H1 (cell line): ENCODE data around the gene TTC31. TPM values are rescaled to one million over a fixed set of nuclear protein-coding genes. Genes with fewer than 3 reads are reported as not detected.

ENCODE experiments used
- ASH2L ChIP-seq: fragments of 200-600, 300-600 bp; sonication (generic); IDR thresholded peaks from one replicate; pipeline ENCODE4 v1.7.1; 2017; ENCODE audit warnings: low read length
- BACH1 ChIP-seq: IDR thresholded peaks from 2 replicates; pipeline ENCODE4 v1.6.1; 2012; ENCODE audit warnings: low read length, improper control_type of control experiment
- CBX5 ChIP-seq: fragments of 300-800, 300-1000 bp; sonication (generic); IDR thresholded peaks from 2 replicates; pipeline ENCODE4 v1.7.1; 2016; ENCODE audit warnings: antibody characterized with exemption, low read length, low read depth
- CHD2 ChIP-seq: IDR thresholded peaks from 2 replicates; pipeline ENCODE4 v1.6.1; 2012; ENCODE audit warnings: low read length, improper control_type of control experiment
- CREB1 ChIP-seq: IDR thresholded peaks from 2 replicates; pipeline ENCODE4 v1.6.1; 2012; ENCODE audit warnings: inconsistent platforms
- E2F6 ChIP-seq: IDR thresholded peaks from 2 replicates; pipeline ENCODE4 v1.6.1; 2012; ENCODE audit warnings: inconsistent platforms
- EZH2 ChIP-seq: fragments of 200-600 bp; sonication (generic); IDR thresholded peaks from 2 replicates; pipeline ENCODE4 v1.7.1; 2012; ENCODE audit warnings: low read depth, mild to moderate bottlenecking, moderate library complexity, low read length, inconsistent platforms; ENCODE audit not compliant: severe bottlenecking
- GABPA ChIP-seq: IDR thresholded peaks from 2 replicates; pipeline ENCODE4 v1.6.1; 2011; ENCODE audit warnings: mild to moderate bottlenecking, low read length, moderate library complexity, borderline replicate concordance; ENCODE audit not compliant: insufficient read depth
- KDM1A ChIP-seq: fragments of 200-600, 300-600 bp; sonication (generic); IDR thresholded peaks from 2 replicates; pipeline ENCODE4 v1.7.1; 2016; ENCODE audit warnings: mild to moderate bottlenecking, low read length, borderline replicate concordance
- NANOG ChIP-seq: IDR thresholded peaks from 2 replicates; pipeline ENCODE4 v1.6.1; 2011; ENCODE audit warnings: low read length, low read depth, mild to moderate bottlenecking, inconsistent platforms; ENCODE audit not compliant: insufficient read depth, poor library complexity, severe bottlenecking
- POLR2A ChIP-seq, 2 experiments: IDR thresholded peaks; 1 replicate in 1 of 2; 2 replicates in 1 of 2; pipeline ENCODE4 v1.6.1; 2011; ENCODE audit warnings: low read depth in 2 of 2, low read length in 2 of 2, mild to moderate bottlenecking in 2 of 2; ENCODE audit errors: control extremely low read depth in 1 of 2
- RAD21 ChIP-seq, 2 experiments: IDR thresholded peaks in 1 of 2; conservative IDR thresholded peaks in 1 of 2; 2 replicates each; pipeline ENCODE4 v1.6.1; 2011; ENCODE audit warnings: low read depth in 2 of 2, low read length in 2 of 2, improper control_type of control experiment in 1 of 2, inconsistent platforms in 1 of 2, mild to moderate bottlenecking in 1 of 2, moderate library complexity in 1 of 2
- RBBP5 ChIP-seq: IDR thresholded peaks from 2 replicates; pipeline ENCODE4 v1.7.1; 2012; ENCODE audit warnings: low read depth, mild to moderate bottlenecking, inconsistent platforms, low read length, moderate library complexity, borderline replicate concordance
- RFX5 ChIP-seq: IDR thresholded peaks from 2 replicates; pipeline ENCODE4 v1.6.1; 2011; ENCODE audit warnings: low read depth, low read length, improper control_type of control experiment, borderline replicate concordance
- SIX5 ChIP-seq: IDR thresholded peaks from 2 replicates; pipeline ENCODE4 v1.6.1; 2011; ENCODE audit warnings: mild to moderate bottlenecking, low read depth, low read length
- SP2 ChIP-seq: IDR thresholded peaks from 2 replicates; pipeline ENCODE4 v1.6.1; 2012; ENCODE audit warnings: mild to moderate bottlenecking, low read length, inconsistent platforms
- SP4 ChIP-seq: IDR thresholded peaks from 2 replicates; pipeline ENCODE4 v1.6.1; 2012; ENCODE audit warnings: low read length, inconsistent platforms
- TBP ChIP-seq: IDR thresholded peaks from 2 replicates; pipeline ENCODE4 v1.6.1; 2011; ENCODE audit warnings: low read depth, low read length, improper control_type of control experiment
- ZNF274 ChIP-seq: IDR thresholded peaks from 2 replicates; pipeline ENCODE4 v1.7.0; 2012; ENCODE audit warnings: low read length, borderline replicate concordance; ENCODE audit errors: extremely low read depth
- polyA plus RNA-seq, 7 experiments: library from polyadenylated mRNA; depleted of rRNA in 3 of 7; stranded (reverse) in 5 of 7; unstranded in 2 of 7; fragments of >200 nt in 5 of 7; fragments of 200-250 nt in 2 of 7; gene quantifications; 1 replicate in 5 of 7; 2 replicates in 1 of 7; 4 replicates in 1 of 7; pipeline versions ENCODE4 v1.2.1 to v1.2.3, GENCODE V29; 2011 to 2013; ENCODE audit warnings: missing spikeins in 2 of 7, mixed read lengths in 2 of 7
- total RNA-seq: library from RNA; stranded (reverse); fragmentation: NEBNext Ultra II Directional; extraction: Animal tissue kit (Norgen Biotek cat#: 25700); gene quantifications from 2 replicates; pipeline ENCODE4 v1.2.1, GENCODE V29; 2021

TTC31 gene
- total and polyA plus RNA-seq, 2 of the 8 experiments (the other 6 are each of a cell fraction or from before 2014, with no cell fraction given): 28.8 to 29.9 TPM

GRCh38 chr2:74482801-74483674, at the start of gene TTC31, which contains the start of gene CCDC142 (continued):
- peak in 1 of 2 experiments; percentile 91; a peak in 2 of 3 replicates for TF ChIP-seq POLR2A (IDR thresholded peaks at IDR 0.05; ENCODE audit: control extremely low read depth in 1 of 2, low read depth in 2 of 2, low read length in 2 of 2)
- no peak for TF ChIP-seq BACH1
- TF ChIP-seq TBP: peak; percentile 68
- TF ChIP-seq SP4: 0 out of 2 replicates have a peak, but pooled peaks have one; percentile 63
- peak; percentile 52 for TF ChIP-seq E2F6
- no peak for TF ChIP-seq SP2
- TF ChIP-seq KDM1A: no peak
- peak; percentile 63 for TF ChIP-seq CHD2
- peak; percentile 84 for TF ChIP-seq ASH2L
- TF ChIP-seq CREB1: peak; percentile 71
- TF ChIP-seq RAD21 (IDR thresholded peaks at IDR 0.05 in 1 of 2, conservative IDR thresholded peaks at IDR 0.05 in 1 of 2; ENCODE audit: low read depth in 2 of 2, low read length in 2 of 2): peak; percentile 79 to 85
- TF ChIP-seq EZH2: no peak
- TF ChIP-seq RFX5: no peak
- peak; percentile 80 for TF ChIP-seq GABPA
- TF ChIP-seq RBBP5: no peak
- TF ChIP-seq ZNF274: no peak
- peak; percentile 44 for TF ChIP-seq SIX5
- TF ChIP-seq NANOG: peak; percentile 96
- no peak for TF ChIP-seq CBX5
